Measurements from ENCODE around the gene DGKK.

Gene DGKK, protein sequence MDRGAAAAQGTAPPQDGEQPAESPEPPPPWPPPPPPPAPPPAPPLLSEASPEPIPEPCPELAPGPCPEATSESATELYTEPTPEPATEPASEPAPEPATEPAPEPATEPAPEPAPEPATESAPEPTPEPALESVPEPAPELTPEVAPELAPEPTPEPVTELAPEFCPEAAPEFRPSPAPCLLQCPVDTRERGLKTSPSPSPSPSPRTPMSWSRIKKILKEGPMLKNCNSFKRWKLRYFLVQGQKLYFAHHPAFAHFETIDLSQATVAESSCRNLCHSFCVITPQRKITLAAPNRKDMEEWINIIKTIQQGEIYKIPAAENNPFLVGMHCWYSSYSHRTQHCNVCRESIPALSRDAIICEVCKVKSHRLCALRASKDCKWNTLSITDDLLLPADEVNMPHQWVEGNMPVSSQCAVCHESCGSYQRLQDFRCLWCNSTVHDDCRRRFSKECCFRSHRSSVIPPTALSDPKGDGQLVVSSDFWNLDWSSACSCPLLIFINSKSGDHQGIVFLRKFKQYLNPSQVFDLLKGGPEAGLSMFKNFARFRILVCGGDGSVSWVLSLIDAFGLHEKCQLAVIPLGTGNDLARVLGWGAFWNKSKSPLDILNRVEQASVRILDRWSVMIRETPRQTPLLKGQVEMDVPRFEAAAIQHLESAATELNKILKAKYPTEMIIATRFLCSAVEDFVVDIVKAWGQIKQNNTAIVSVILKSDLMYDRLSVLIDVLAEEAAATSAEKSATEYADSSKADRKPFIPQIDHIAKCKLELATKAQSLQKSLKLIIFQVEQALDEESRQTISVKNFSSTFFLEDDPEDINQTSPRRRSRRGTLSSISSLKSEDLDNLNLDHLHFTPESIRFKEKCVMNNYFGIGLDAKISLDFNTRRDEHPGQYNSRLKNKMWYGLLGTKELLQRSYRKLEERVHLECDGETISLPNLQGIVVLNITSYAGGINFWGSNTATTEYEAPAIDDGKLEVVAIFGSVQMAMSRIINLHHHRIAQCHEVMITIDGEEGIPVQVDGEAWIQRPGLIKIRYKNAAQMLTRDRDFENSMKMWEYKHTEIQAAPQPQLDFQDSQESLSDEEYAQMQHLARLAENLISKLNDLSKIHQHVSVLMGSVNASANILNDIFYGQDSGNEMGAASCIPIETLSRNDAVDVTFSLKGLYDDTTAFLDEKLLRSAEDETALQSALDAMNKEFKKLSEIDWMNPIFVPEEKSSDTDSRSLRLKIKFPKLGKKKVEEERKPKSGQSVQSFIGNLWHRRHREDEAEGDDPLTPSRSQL

DNA sequence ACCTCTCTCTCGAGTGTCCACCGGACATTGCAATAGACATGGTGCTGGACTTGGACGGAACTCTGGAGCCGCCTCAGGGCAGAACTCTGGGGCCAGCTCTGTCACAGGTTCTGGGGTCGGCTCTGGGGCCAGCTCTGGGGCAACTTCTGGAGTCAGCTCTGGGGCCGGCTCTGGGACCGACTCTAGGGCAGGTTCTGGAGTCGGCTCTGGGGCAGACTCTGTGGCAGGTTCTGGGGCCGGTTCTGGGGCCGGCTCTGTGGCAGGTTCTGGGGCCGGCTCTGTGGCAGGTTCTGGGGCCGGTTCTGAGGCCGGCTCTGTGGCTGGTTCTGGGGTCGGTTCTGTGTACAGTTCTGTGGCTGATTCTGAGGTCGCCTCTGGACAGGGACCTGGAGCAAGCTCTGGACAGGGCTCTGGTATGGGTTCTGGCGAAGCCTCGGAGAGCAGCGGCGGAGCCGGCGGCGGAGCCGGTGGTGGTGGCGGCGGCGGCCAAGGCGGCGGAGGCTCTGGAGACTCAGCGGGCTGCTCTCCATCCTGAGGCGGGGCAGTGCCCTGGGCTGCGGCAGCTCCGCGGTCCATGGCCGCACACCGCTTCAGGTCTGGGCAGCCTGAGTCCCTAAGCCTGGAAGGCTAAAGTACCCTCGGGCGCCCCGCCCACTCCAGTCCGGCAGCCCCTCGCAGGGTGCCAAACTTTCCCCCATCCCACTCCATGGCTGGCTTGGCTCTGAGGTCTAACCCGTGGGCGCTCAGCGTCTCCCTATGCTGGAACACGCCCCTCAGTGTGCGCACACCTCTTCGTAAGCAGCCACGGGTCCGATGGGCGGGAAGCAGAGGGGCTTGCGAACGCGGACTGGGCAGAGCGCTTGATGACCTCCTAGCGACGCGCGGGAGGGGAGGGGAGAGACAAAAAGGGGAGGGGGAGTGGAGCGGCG is at the start of gene DGKK:
DGKK (minus strand) TSS at position 723 of the 929 bp plus-strand sequence; CDS start at position 576, 147 bp downstream.
- DNase-seq, result no peak

GRCh38 chrX:50514811-50515210 is 44.2 kb upstream of the DGKK start:
- no peak for DNase-seq

DNA sequence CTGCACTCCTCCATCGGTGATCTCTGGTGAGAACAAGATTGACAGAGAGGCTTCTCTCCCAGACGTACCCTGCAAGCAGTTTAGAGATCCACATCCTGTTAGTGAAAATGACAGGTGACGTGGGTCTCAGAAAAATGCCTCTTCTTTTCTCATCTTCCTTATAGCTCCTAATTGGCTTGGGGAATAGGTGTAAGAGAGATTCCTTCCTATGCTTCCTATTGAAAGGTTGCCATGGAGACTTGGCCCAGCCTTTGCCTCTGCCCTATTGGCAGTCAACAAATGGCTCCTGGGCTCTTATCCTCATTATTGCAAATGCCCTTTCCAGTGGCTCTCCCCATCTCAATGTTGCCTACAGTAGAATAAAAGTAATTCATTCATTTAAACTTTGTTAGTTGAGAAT is 26.5 kb upstream of the DGKK start:
- DNase-seq, result no peak

GRCh38 chrX:50495616-50496015 is 25.0 kb upstream of the DGKK start:
- DNase-seq, result no peak

GRCh38 chrX:50492720-50493119 is 22.1 kb upstream of the DGKK start:
- no peak for DNase-seq

DNA sequence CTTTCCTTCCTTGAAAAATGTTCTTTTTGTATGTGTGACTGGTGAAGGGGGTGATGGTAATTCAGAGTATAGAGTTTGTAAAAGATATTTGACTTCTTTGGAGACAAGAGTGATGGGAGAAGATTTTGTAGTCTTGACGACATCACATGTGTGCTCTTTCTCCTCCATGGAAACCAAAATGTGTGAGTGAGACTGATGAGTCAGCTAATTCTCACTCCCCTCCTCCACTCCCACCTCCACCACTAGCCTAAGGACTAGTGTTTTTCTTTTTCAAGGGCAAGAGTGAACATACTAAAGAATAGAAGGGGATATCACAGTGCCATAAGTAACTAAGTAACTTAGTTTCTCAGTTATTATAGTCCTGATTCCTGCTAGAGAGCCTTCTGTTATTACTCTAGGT is 14.0 kb upstream of the DGKK start:
- no peak for DNase-seq

GRCh38 chrX:50483283-50483682 is 12.7 kb upstream of the DGKK start:
- DNase-seq, result no peak

DNA sequence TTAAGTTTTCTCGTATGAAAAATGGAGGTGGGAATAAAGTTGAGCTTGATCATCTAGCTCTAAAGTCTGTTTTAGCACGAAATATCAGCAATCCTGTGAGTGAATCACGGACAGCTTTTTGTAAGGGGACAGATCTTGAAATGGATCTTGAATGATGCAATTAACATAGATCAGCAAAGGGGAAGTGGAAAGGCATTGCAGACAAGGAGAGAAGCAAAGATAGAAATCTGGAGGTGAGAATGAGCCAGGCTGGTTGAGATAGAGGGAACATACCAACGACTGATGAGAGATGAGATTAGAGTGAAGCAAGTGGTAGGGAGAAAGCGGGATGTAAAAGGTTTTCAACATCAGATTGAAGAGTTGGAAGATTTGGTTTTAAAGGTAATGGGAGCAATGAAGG is 4.6 kb upstream of the DGKK start:
- DNase-seq, result no peak

GRCh38 chrX:50471390-50471789 is 765 bp upstream of the DGKK start:
- no peak for DNase-seq

GRCh38 chrX:50469206-50469605 is 1.4 kb downstream of the DGKK start:
- no peak for DNase-seq

- no peak for DNase-seq
Measured at GRCh38 chrX:50459615-50460014, 11.0 kb downstream of the DGKK start.

GRCh38 chrX:50458483-50458882 is 12.1 kb downstream of the DGKK start:
- DNase-seq, result no peak

GRCh38 chrX:50456712-50457484 is 13.7 kb downstream of the DGKK start:
- no peak for DNase-seq

DNA sequence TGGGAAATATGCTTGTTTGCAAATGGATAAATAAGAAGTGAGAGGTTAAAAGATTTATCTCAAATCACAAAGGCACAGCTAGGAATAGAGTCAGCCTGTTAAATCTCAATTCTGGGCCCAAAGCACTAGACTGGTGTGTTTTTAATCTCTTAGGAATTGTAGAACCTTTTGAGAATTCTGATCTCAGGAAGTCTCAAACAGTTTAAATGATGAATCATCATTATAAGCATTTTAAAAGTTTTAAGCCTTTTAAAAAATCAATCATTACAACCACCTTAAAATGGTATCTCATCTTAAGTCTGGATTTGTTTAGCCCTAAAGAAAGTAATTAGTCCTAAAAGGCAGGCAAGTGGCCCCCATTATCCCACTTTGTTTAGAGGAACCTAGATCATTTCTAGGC is 17.8 kb downstream of the DGKK start:
- DNase-seq, result no peak

DNA sequence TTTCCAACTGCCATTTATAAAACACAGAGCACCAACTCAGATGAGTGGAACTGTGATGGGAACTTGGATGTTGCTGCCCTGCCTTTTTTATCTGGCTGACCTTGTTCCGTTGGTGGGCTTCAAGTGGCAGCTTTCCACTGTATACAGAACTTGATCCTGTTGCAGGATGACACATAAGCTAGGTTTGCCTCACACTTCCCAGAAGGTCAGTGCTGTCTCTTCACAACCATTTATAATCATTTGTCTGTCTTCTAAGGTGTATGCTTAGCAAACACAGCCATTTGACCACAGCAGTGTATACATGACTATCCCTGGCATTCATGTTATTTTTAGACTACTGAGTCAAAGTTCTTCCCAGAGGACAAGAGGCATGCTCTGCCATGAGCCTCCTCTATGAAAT is 20.3 kb downstream of the DGKK start:
- DNase-seq, result no peak

- DNase-seq, result no peak
Measured at GRCh38 chrX:50448565-50448964, 22.1 kb downstream of the DGKK start.

DNA sequence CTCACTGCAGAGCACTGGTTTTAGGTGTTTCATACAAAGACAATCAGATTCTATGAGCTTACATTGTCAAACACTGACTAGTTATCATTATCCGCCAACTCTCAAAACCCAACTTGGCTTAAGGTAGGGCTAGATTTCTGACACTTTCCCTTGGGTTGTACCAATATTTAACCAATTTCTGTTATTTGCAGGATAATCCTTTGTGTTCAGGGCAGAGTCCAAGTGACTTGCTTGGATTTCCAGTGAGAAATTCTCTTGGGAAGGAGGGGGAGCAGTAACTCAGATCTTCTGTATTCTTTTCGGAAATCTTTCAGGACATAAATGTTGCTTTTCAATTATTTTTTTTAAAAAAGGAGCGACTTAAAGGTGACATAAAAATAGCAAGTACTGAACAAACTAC is 23.1 kb downstream of the DGKK start:
- DNase-seq, result no peak

DNA sequence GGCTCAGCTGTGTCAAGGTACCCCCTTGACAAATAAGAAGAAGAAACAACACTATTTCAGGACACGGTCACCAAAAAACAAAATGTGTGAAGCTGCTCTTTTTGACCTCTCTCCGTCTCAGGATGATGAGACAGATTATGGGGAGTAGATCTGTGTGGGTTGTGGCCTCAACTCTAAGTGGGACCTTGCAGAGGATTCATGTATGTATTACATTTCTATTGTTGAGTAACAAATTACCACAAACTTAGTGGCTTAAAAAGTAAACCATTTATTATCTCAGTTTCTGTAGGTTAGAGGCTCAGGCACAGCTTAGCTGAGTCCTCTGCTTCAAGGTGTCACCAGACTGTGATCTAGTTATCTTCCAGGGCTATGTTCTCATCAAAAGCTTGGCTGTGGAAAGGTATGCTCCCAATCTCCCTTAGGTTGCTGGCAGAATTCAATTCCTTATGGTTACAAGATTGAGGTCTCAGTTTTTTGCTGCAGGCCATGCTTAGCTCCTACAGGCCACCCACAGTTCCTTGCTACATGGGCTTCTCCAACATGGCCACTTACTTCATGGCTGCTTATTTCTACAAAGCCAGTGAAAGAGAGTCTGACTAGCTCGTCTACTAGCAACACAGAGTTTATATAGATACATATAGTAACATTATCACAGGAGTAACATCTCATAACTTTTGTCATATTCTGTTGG is 28.1 kb downstream of the DGKK start:
- no peak for DNase-seq

GRCh38 chrX:50436797-50437196 is 33.8 kb downstream of the DGKK start:
- no peak for DNase-seq

DNA sequence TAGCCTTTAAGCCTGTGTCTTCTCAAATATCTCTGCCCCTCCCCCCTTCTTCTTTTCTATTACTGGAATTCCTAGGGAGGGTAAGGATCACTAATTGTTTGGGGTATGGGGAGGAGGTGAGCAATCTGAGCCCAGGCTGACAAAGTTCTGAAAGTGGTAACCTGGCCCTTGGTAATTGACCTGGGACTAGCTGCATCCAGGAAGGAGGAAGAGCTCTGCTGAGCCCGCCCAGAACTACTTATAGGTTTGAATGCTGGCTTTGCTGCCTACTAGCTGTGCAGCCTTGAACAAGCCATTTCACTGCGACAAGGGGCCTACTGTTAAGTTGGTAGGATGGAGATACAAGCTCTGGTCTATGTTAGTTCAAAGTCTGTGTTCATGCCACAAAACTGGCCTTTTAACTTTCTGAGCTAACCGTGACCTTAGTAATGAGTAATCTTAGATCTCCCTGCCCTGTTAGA is 37.8 kb downstream of the DGKK start:
- DNase-seq, result no peak

DNA sequence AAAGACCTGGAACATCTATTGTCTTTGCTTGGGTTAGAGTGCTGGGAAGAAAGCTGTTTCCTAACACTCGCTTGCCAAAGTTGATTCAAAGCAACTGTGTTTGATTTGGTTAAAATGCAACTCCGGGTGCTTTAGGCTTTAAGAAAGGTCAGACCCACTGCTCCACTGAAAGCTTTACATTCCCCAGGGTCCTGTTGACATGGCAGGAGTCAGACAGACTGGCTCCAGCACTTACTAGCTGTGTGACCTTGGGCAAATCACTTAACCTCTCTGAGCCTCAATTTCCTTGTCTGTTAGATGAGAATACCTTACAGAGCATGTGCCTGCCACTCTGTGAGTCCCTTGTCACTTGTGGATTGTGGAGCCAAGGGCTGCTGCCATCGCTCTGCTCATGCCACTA is 39.0 kb downstream of the DGKK start:
- DNase-seq, result no peak
